H9 (cell line): ENCODE results near the gene ADAM30. TPM values are rescaled to one million over a fixed set of nuclear protein-coding genes. Genes with fewer than 3 reads are reported as not detected.

Experiments
- DNase-seq: peaks from one replicate; pipeline ENCODE4 v3.0.0-alpha.2; 2017
- H2AFZ ChIP-seq: one replicate; pipeline ENCODE4 v1.6.1; 2013; ENCODE audit warnings: mild to moderate bottlenecking, low read length, control low read depth, moderate library complexity
- H2AK5ac ChIP-seq: 2 replicates; pipeline ENCODE4 v1.6.1; 2013; ENCODE audit warnings: low read length, control low read depth, mixed read lengths; ENCODE audit not compliant: insufficient read length
- H2BK120ac ChIP-seq: one replicate; pipeline ENCODE4 v1.6.1; 2013; ENCODE audit warnings: low read depth, mild to moderate bottlenecking, low read length, control low read depth, inconsistent platforms; ENCODE audit not compliant: poor library complexity, severe bottlenecking
- H2BK12ac ChIP-seq: 2 replicates; pipeline ENCODE4 v1.6.1; 2013; ENCODE audit warnings: low read length, control low read depth, mixed read lengths, low read depth; ENCODE audit not compliant: insufficient read length
- H2BK15ac ChIP-seq: 2 replicates; pipeline ENCODE4 v1.6.1; 2013; ENCODE audit warnings: low read depth, low read length, control low read depth
- H2BK20ac ChIP-seq: one replicate; pipeline ENCODE4 v1.6.1; 2013; ENCODE audit warnings: low read depth, mild to moderate bottlenecking, low read length, control low read depth, inconsistent platforms; ENCODE audit not compliant: poor library complexity, severe bottlenecking
- H2BK5ac ChIP-seq: 2 replicates; pipeline ENCODE4 v1.6.1; 2013; ENCODE audit warnings: low read length, control low read depth, mixed read lengths; ENCODE audit not compliant: insufficient read length
- H3K14ac ChIP-seq: 2 replicates; pipeline ENCODE4 v1.6.1; 2013; ENCODE audit warnings: low read length, control low read depth; ENCODE audit not compliant: insufficient read depth
- H3K18ac ChIP-seq: 2 replicates; pipeline ENCODE4 v1.6.1; 2013; ENCODE audit warnings: low read depth, mild to moderate bottlenecking, mixed read lengths, low read length, control low read depth; ENCODE audit not compliant: insufficient read length
- H3K23ac ChIP-seq: 2 replicates; pipeline ENCODE4 v1.6.1; 2013; ENCODE audit warnings: low read length, control low read depth, mixed read lengths, low read depth; ENCODE audit not compliant: insufficient read length
- H3K23me2 ChIP-seq: 2 replicates; pipeline ENCODE4 v1.6.1; 2013; ENCODE audit warnings: low read depth, mild to moderate bottlenecking, mixed read lengths, low read length, control low read depth; ENCODE audit not compliant: insufficient read length, poor library complexity, severe bottlenecking
- H3K27ac ChIP-seq: 2 replicates; pipeline ENCODE4 v1.5.1; 2013; ENCODE audit warnings: low read length, control low read depth, mixed read lengths, low read depth; ENCODE audit not compliant: insufficient read length
- H3K27me3 ChIP-seq: 2 replicates; pipeline ENCODE4 v1.6.1; 2013; ENCODE audit warnings: low read length, control low read depth, inconsistent platforms; ENCODE audit not compliant: insufficient read depth
- H3K4ac ChIP-seq: 2 replicates; pipeline ENCODE4 v1.6.1; 2013; ENCODE audit warnings: low read depth, mild to moderate bottlenecking, control low read depth, inconsistent platforms, low read length, moderate library complexity
- H3K4me1 ChIP-seq: 2 replicates; pipeline ENCODE4 v1.6.1; 2013; ENCODE audit warnings: low read length, control low read depth, inconsistent platforms; ENCODE audit not compliant: insufficient read depth
- H3K4me2 ChIP-seq: 2 replicates; pipeline ENCODE4 v1.6.1; 2013; ENCODE audit warnings: low read length, control low read depth, mixed read lengths; ENCODE audit not compliant: insufficient read length, insufficient read depth
- H3K56ac ChIP-seq: 2 replicates; pipeline ENCODE4 v1.6.1; 2013; ENCODE audit warnings: low read depth, mild to moderate bottlenecking, mixed read lengths, low read length, control low read depth; ENCODE audit not compliant: insufficient read length
- H3K79me1 ChIP-seq: 2 replicates; pipeline ENCODE4 v1.6.1; 2013; ENCODE audit warnings: low read depth, mild to moderate bottlenecking, moderate library complexity, low read length, control low read depth, inconsistent platforms; ENCODE audit not compliant: insufficient read depth, poor library complexity, severe bottlenecking
- H3K79me2 ChIP-seq: 2 replicates; pipeline ENCODE4 v1.6.1; 2013; ENCODE audit warnings: low read length, control low read depth, inconsistent platforms; ENCODE audit not compliant: insufficient read depth
- H3K9ac ChIP-seq: 2 replicates; pipeline ENCODE4 v1.6.1; 2013; ENCODE audit warnings: low read length, control low read depth, mixed read lengths; ENCODE audit not compliant: insufficient read length; ENCODE audit errors: extremely low read depth
- H3K9me3 ChIP-seq: one replicate; pipeline ENCODE4 v1.6.1; 2013; ENCODE audit warnings: low read depth, low read length, inconsistent platforms; ENCODE audit not compliant: control insufficient read depth
- H3T11ph ChIP-seq: one replicate; pipeline ENCODE4 v1.6.1; 2013; ENCODE audit warnings: mild to moderate bottlenecking, low read length, control low read depth, inconsistent platforms
- H4K20me1 ChIP-seq: one replicate; pipeline ENCODE4 v1.6.1; 2013; ENCODE audit not compliant: control insufficient read depth, insufficient read length, insufficient read depth
- H4K5ac ChIP-seq: 2 replicates; pipeline ENCODE4 v1.6.1; 2013; ENCODE audit warnings: low read depth, mild to moderate bottlenecking, mixed read lengths, low read length, control low read depth; ENCODE audit not compliant: insufficient read length
- H4K8ac ChIP-seq: replicated peaks from 2 replicates; pipeline ENCODE4 v1.6.1; 2013; ENCODE audit warnings: low read length, control low read depth, mixed read lengths, low read depth; ENCODE audit not compliant: insufficient read length
- H4K91ac ChIP-seq: 2 replicates; pipeline ENCODE4 v1.6.1; 2013; ENCODE audit warnings: low read depth, mild to moderate bottlenecking, moderate library complexity, mixed read lengths, low read length, control low read depth; ENCODE audit not compliant: insufficient read length
- H3K27ac Mint-ChIP-seq, 3 experiments: 2 replicates in 2 of 3; 3 replicates in 1 of 3; pipeline ENCODE4 v1.8.0; 2020 to 2021; ENCODE audit warnings: mixed read lengths in 3 of 3, mild to moderate bottlenecking in 1 of 3, moderate library complexity in 1 of 3
- H3K27me3 Mint-ChIP-seq: 2 replicates; pipeline ENCODE4 v1.8.0; 2021; ENCODE audit warnings: low read depth, mild to moderate bottlenecking, moderate library complexity, mixed read lengths
- H3K36me3 Mint-ChIP-seq, 3 experiments: 2 replicates in 2 of 3; 3 replicates in 1 of 3; pipeline ENCODE4 v1.8.0; 2020 to 2021; ENCODE audit warnings: low read depth in 3 of 3, mixed read lengths in 3 of 3; ENCODE audit not compliant: insufficient read depth in 1 of 3
- H3K4me1 Mint-ChIP-seq, 2 experiments: 2 replicates each; pipeline ENCODE4 v1.8.0; 2020; ENCODE audit warnings: mixed read lengths in 2 of 2
- H3K4me3 Mint-ChIP-seq, 2 experiments: 2 replicates in 1 of 2; 3 replicates in 1 of 2; pipeline ENCODE4 v1.8.0; 2020 to 2021; ENCODE audit warnings: mild to moderate bottlenecking in 2 of 2, mixed read lengths in 2 of 2, moderate library complexity in 1 of 2
- H3K9me3 Mint-ChIP-seq, 2 experiments: 2 replicates in 1 of 2; 3 replicates in 1 of 2; pipeline ENCODE4 v1.8.0; 2020; ENCODE audit warnings: mild to moderate bottlenecking in 2 of 2, mixed read lengths in 2 of 2, moderate library complexity in 1 of 2
- WGBS: extraction: QIAGEN DNeasy Blood & Tissue Kit; methylation state at CpG from one replicate; pipeline ENCODE4 v1.1.7; 2013; ENCODE audit warnings: missing lambda C conversion rate, low lambda C conversion rate, mixed read lengths; ENCODE audit not compliant: insufficient read length; ENCODE audit errors: extremely low coverage; 5-methylcytosine and 5-hydroxymethylcytosine counted together
- total RNA-seq: library from RNA; stranded (reverse); gene quantifications from 2 replicates; pipeline ENCODE4 v1.2.1, GENCODE V29; 2021
- TF ChIP-seq, protein P1 (sequence below): fragments of 200-600 bp; sonication (generic); conservative IDR thresholded peaks from 3 replicates; pipeline ENCODE4 v1.8.0; 2021; ENCODE audit warnings: antibody characterized with exemption, mild to moderate bottlenecking

ADAM30 gene
- total RNA-seq, 1 experiment from 2014 or later = not detected

DNA sequence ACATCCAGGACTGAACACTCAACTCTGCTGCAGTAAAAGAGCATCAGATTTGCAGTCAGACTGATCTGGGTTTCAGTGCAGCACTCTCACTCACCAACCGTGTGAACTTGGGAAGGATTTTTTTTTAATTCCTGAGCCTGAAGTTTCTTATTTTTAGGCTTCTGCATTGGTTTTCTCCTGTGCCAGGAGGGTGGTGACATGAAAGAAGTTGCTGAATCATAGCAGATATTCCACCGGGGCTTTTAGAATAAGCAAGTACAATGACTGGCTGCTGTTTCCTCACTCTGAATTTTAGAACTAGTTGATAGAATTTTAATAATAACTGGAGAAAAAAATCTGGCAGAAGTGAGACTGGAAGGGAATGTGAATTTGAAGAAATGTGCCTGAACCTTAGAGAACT lies 11.6 kb downstream of the ADAM30 start:
- Histone ChIP-seq H2BK5ac (no peak overlapping the region), H2BK15ac (no peak overlapping the region)
- H3K9me3 Mint-ChIP-seq = peaks cover 0 to 5% of the 10 kb centered on the region in 2 experiments; a peak in 1 of 5 replicates

More for the DNA sequence above, 11.6 kb downstream of the ADAM30 start:
- Histone ChIP-seq H3K9me3 (no peaks in the 10 kb centered on the region), H3K23me2 (no peaks in the 10 kb centered on the region), H3K4me2 (no peak overlapping the region), H4K5ac (no peak overlapping the region), H3K14ac (no peak overlapping the region), H2BK120ac (no peak overlapping the region), H3K79me1 (no peaks in the 10 kb centered on the region), H3K4ac (no peak overlapping the region), H3K4me1 (no peaks in the 10 kb centered on the region), H2BK20ac (no peak overlapping the region), H4K8ac (no peak overlapping the region), H3K56ac (no peak overlapping the region), H3K23ac (no peak overlapping the region), H2AK5ac (no peak overlapping the region), H3K9ac (no peak overlapping the region), H4K20me1 (no peaks in the 10 kb centered on the region), H3K27me3 (no peaks in the 10 kb centered on the region), H3K18ac (no peak overlapping the region), H3K27ac (no peak overlapping the region), H4K91ac (no peak overlapping the region), H3K79me2 (no peaks in the 10 kb centered on the region), H2AFZ (no peak overlapping the region), H3T11ph (no peak overlapping the region), H2BK12ac (no peak overlapping the region)
- Mint-ChIP-seq H3K4me3 (no peak overlapping the region), H3K27ac (no peak overlapping the region), H3K36me3 (no peaks in the 10 kb centered on the region), H3K4me1 (peaks cover 2 to 3% of the 10 kb centered on the region in 2 experiments; a peak in 2 of 4 replicates), H3K27me3 (peaks cover 2% of the 10 kb centered on the region; the same call in 1 of the 2 replicates)
- TF ChIP-seq, protein P1, sequence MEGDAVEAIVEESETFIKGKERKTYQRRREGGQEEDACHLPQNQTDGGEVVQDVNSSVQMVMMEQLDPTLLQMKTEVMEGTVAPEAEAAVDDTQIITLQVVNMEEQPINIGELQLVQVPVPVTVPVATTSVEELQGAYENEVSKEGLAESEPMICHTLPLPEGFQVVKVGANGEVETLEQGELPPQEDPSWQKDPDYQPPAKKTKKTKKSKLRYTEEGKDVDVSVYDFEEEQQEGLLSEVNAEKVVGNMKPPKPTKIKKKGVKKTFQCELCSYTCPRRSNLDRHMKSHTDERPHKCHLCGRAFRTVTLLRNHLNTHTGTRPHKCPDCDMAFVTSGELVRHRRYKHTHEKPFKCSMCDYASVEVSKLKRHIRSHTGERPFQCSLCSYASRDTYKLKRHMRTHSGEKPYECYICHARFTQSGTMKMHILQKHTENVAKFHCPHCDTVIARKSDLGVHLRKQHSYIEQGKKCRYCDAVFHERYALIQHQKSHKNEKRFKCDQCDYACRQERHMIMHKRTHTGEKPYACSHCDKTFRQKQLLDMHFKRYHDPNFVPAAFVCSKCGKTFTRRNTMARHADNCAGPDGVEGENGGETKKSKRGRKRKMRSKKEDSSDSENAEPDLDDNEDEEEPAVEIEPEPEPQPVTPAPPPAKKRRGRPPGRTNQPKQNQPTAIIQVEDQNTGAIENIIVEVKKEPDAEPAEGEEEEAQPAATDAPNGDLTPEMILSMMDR = no peak
- WGBS = no CpG with 5 or more reads among the region's 2 CpGs
- no peak for DNase-seq
